Measurements from ENCODE around the gene GPR84.
"Not testable (repeated sequence)": the region's sequence is repeated elsewhere in the genome, so short reads cannot be mapped to it uniquely, and the experiment has no call there.

The GPR84 gene

DNA sequence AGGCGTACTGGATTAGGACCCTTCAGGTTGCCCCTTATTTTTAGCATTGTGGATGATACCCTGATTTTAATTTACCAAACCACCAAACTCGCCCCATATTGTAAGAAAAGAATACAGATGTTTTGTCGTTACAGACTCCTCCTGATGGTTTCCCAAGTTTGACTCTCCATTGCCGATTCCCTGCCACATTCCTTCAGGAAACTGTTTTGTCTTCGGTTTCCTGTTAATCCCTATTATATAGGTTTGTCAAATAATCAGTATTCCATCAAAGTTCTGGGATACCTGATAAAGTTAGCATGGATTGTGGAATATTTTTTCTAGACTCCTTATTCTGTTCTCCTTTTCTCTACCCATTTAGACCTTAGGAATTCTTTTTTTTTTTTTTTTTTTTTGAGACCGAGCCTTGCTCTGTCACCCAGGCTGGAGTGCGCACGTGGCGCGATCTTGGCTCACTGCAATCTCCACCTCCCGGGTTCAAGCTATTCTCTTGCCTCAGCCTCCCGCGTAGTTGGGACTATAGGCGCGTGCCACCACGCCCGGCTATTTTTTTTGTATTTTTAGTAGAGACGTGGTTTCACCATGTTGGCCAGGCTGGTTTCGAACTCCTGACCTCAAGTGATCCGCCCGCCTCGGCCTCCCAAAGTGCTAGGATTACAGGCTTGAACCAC is 38.7 kb downstream of the GPR84 start:
- DNase-seq (ENCODE audit: low read depth in 2 of 2) = not testable (repeated sequence)

DNA sequence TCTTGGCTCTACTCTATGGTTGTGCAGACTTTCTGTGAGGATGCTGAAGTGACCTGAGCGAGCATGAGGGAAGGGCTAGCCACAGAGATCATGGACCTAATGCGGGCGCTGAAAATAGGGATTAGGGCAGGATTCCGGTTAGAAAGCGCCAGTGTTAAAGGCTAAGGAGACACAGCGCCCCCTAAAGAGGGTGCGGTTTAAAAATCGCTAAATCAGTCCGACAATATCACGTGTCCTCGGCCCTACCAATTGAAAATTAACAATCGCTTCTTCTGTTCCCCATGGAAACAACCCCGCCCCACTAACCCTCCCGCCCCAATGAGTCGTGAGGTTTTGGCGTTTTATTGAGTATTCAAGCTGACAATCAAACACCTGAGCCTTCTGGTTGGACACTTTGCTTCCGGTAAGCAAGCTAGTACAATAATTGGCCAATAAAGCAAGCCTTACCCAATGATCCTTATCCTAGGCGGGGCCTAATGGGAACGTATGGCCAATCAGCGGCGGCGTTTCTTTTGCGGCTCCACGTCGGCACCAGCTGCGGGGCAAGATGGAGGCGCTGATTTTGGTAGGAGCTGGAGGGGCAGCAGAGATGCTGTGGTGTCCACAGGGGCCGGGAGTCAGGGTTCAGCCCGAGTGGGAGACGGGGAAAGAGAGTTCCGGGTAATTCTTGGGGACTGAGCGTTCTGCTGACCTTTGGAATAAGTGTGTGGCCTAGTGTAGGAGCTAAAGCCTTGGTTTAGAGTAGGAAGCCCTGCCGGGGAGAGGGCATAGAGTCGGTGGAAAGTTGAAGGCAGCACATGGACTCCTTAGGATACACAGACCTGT is 39.5 kb downstream of the GPR84 start, which contains the start of gene COPZ1:
Gene COPZ1, plus strand, starts transcription at position 515 of the 825 bp plus-strand sequence. Its CDS starts 33 bp downstream, at position 548.
- DNase-seq (ENCODE audit: low read depth in 2 of 2) = peak; percentile 100

DNA sequence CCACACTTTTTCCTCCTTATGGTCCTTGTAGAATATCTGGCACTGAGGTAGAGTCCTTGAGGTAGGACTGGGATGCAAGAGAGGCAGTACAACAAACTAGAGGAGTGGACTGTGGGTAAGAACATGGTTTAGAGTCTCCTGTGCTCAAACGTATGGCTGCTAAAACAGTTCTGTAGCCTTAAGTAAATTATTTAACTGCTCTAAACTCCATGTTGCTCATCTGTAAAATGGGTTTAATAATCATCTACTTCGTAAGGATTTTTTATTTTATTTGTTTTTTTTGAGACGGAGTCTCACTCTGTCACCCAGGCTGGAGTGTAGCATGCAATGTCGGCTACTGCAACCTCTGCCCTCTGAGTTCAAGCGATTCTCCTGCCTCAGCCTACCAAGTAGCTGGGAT is 42.9 kb downstream of the GPR84 start:
- DNase-seq (ENCODE audit: low read depth in 2 of 2) = no peak
